Measurements from ENCODE around the gene KCNE1. TPM values are rescaled to one million over a fixed set of nuclear protein-coding genes. Genes with fewer than 3 reads are reported as not detected.
A peak's percentile ranks its signal among the peaks of the same experiment; 100 is the strongest.

KCNE1 gene
- total RNA-seq: under 0.01 and 0.33 TPM in 2 replicates
- polyA plus RNA-seq: 0.45 and 0.63 TPM in 2 replicates
- 0.20 and 0.31 TPM in 2 replicates for polyA plus RNA-seq (2012)
- 0.93 TPM in 1 of 2 replicates, not detected in the other for polyA minus RNA-seq (ENCODE audit: low replicate concordance)

GRCh38 chr21:34511787-34512455 is at the start of gene KCNE1:
TSS of gene KCNE1 (minus strand) at chr21:34512210. CDS start at chr21:34449634, 62,576 bp downstream.
- Histone ChIP-seq H3K79me2 (ENCODE audit: control insufficient read depth, insufficient read depth, low read length) (no peaks in the 10 kb centered on the region), H3K27ac (ENCODE audit: insufficient read depth, low read length) (no peak within 1 kb of the TSS), H3K4me1 (ENCODE audit: control insufficient read depth, extremely low read depth, insufficient read depth, low read length) (no peaks in the 10 kb centered on the region), H2AFZ (ENCODE audit: low read length) (no peak within 1 kb of the TSS), H3K36me3 (ENCODE audit: control insufficient read depth, insufficient read depth, low read length) (peaks cover 2% of the 10 kb centered on the region), H3K27me3 (ENCODE audit: control insufficient read depth, insufficient read depth, low read length) (no peaks in the 10 kb centered on the region), H3K4me3 (replicated peaks in 1 of 4; ENCODE audit: control extremely low read depth in 1 of 4, insufficient read depth in 1 of 4, low read depth in 3 of 4, low read length in 4 of 4) (no peak within 1 kb of the TSS), H3K9me3 (ENCODE audit: control insufficient read depth, insufficient read depth, low read depth, low read length) (no peaks in the 10 kb centered on the region), H3K9ac (ENCODE audit: insufficient read depth, low read length) (no peak within 1 kb of the TSS), H4K20me1 (ENCODE audit: control insufficient read depth, extremely low read depth, insufficient read depth, low read length) (no peaks in the 10 kb centered on the region), H3K4me2 (ENCODE audit: extremely low read depth, insufficient read depth, low read length) (no peak within 1 kb of the TSS)
- peak in 1 of 2 donors; percentile 58 for DNase-seq (ENCODE audit: low read depth in 2 of 2)
- TF ChIP-seq CTCF (conservative IDR thresholded peaks at IDR 0.05 in 1 of 2, IDR thresholded peaks at IDR 0.05 in 1 of 2; ENCODE audit: low read depth in 1 of 2, low read length in 2 of 2): no peak
- no peak for TF ChIP-seq EZH2 (IDR thresholded peaks at IDR 0.05; ENCODE audit: low read length, missing control alignments)

GRCh38 chr21:34561806-34562205 is 49.8 kb upstream of the KCNE1 start:
- no peak overlapping the region for H2AFZ ChIP-seq (ENCODE audit: low read length)
- no peak for DNase-seq (ENCODE audit: low read depth in 2 of 2)
- H3K27ac ChIP-seq (ENCODE audit: insufficient read depth, low read length): no peak overlapping the region
- H3K27me3 ChIP-seq (ENCODE audit: control insufficient read depth, insufficient read depth, low read length): no peaks in the 10 kb centered on the region
- no peak overlapping the region for H3K4me2 ChIP-seq (ENCODE audit: extremely low read depth, insufficient read depth, low read length)
- H3K4me1 ChIP-seq (ENCODE audit: control insufficient read depth, extremely low read depth, insufficient read depth, low read length): no peaks in the 10 kb centered on the region
- no peaks in the 10 kb centered on the region for H4K20me1 ChIP-seq (ENCODE audit: control insufficient read depth, extremely low read depth, insufficient read depth, low read length)
- no peak overlapping the region for H3K4me3 ChIP-seq (replicated peaks in 1 of 4; ENCODE audit: control extremely low read depth in 1 of 4, insufficient read depth in 1 of 4, low read depth in 3 of 4, low read length in 4 of 4)
- no peak overlapping the region for H3K9ac ChIP-seq (ENCODE audit: insufficient read depth, low read length)
- TF ChIP-seq CTCF (conservative IDR thresholded peaks at IDR 0.05 in 1 of 2, IDR thresholded peaks at IDR 0.05 in 1 of 2; ENCODE audit: low read depth in 1 of 2, low read length in 2 of 2): no peak
- no peak for TF ChIP-seq EZH2 (IDR thresholded peaks at IDR 0.05; ENCODE audit: low read length, missing control alignments)
- H3K36me3 ChIP-seq (ENCODE audit: control insufficient read depth, insufficient read depth, low read length): no peaks in the 10 kb centered on the region
- no peaks in the 10 kb centered on the region for H3K79me2 ChIP-seq (ENCODE audit: control insufficient read depth, insufficient read depth, low read length)
- no peaks in the 10 kb centered on the region for H3K9me3 ChIP-seq (ENCODE audit: control insufficient read depth, insufficient read depth, low read depth, low read length)

DNA sequence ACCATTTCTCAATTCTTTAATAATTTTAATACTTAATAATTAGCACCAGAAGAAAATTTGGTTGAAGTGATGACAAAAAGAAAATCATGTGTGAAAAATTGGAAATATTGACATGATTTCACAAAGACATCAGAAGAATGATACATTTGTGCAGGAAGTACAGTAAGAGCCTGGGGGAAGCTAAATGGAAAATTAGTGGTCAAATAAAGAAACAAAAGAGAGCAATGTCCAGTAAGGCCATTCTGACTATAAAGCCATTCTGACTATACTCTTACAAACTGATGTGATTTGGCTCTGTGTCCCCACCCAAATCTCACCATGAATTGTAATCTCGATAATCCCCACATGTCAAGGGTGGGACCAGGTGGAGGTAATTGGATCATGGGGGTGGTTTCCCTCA is 48.6 kb upstream of the KCNE1 start:
- Histone ChIP-seq H3K79me2 (ENCODE audit: control insufficient read depth, insufficient read depth, low read length) (no peaks in the 10 kb centered on the region), H3K27me3 (ENCODE audit: control insufficient read depth, insufficient read depth, low read length) (no peaks in the 10 kb centered on the region)

More for the DNA sequence above, 48.6 kb upstream of the KCNE1 start:
- Histone ChIP-seq H3K4me3 (replicated peaks in 1 of 4; ENCODE audit: control extremely low read depth in 1 of 4, insufficient read depth in 1 of 4, low read depth in 3 of 4, low read length in 4 of 4) (no peak overlapping the region), H2AFZ (ENCODE audit: low read length) (no peak overlapping the region), H3K9me3 (ENCODE audit: control insufficient read depth, insufficient read depth, low read depth, low read length) (no peaks in the 10 kb centered on the region), H3K27ac (ENCODE audit: insufficient read depth, low read length) (no peak overlapping the region), H3K36me3 (ENCODE audit: control insufficient read depth, insufficient read depth, low read length) (no peaks in the 10 kb centered on the region), H3K4me2 (ENCODE audit: extremely low read depth, insufficient read depth, low read length) (no peak overlapping the region), H3K9ac (ENCODE audit: insufficient read depth, low read length) (no peak overlapping the region), H3K4me1 (ENCODE audit: control insufficient read depth, extremely low read depth, insufficient read depth, low read length) (no peaks in the 10 kb centered on the region), H4K20me1 (ENCODE audit: control insufficient read depth, extremely low read depth, insufficient read depth, low read length) (no peaks in the 10 kb centered on the region)
- TF ChIP-seq CTCF (conservative IDR thresholded peaks at IDR 0.05 in 1 of 2, IDR thresholded peaks at IDR 0.05 in 1 of 2; ENCODE audit: low read depth in 1 of 2, low read length in 2 of 2) (no peak), EZH2 (IDR thresholded peaks at IDR 0.05; ENCODE audit: low read length, missing control alignments) (no peak)
- no peak for DNase-seq (ENCODE audit: low read depth in 2 of 2)

All from fibroblast of lung (primary cell).